Measurements from ENCODE around the gene EPHX1. TPM values are rescaled to one million over a fixed set of nuclear protein-coding genes. Genes with fewer than 3 reads are reported as not detected.

EPHX1 gene
- total RNA-seq, 4 donors from 2014 or later, result 28.9 to 109 (median 59.9) TPM

- TF ChIP-seq CTCF (IDR thresholded peaks at IDR 0.05) (no peak), POLR2A (IDR thresholded peaks at IDR 0.05) (no peak)
- Histone ChIP-seq H3K9me3 (no peaks in the 10 kb centered on the region), H3K27ac (no peak overlapping the region), H3K4me3 (no peak overlapping the region), H3K4me1 (peaks cover 0 to 11% (median 5%) of the 10 kb centered on the region in 4 donors), H3K36me3 (peaks cover 0 to 93% (median 0%) of the 10 kb centered on the region in 3 donors), H3K27me3 (no peaks in the 10 kb centered on the region)
- no peak for DNase-seq
Measured at GRCh38 chr1:225865514-225865913, 55.6 kb downstream of the EPHX1 start.

DNA sequence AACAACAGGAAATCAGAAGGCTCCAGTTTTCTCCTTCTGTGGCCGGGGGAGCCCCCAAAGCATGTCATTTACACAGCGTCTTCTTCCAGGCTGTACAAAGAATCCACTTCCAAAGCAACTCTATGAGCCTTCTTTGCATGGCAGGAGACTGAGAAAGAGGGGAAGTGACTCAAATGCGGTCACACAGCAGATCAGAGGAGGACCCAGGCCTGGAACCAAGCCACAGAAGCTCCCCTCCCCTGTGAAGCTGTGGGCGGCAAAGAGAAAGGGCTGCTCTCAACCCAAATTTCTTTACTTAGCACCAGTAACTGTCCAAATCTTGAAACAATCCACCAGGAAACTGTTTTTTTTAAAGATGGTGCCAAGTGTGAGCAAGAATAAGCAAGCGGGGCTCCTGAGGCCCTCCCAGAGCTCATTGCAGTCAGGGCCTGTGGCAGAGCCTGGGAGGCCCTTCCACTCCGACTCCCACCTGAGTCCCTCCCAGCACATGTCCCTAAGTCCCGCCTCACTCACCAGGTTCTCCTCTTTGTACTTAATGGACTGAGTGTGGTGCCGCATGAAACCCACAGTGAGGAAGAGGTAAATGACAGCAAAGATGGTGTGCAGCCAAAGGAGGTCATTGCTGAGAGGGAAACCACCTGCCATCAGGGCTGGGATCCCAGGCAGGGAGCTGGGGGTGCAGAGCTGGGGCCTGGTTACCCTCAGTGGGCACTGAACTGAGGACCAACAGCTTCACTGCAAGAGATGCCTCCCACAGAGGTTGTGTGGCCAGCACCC, 56.3 kb downstream of the EPHX1 start:
- Histone ChIP-seq H3K27ac (peak overlapping the region in 1 of 4 donors; percentile 3), H3K9me3 (no peaks in the 10 kb centered on the region), H3K36me3 (peaks cover 0 to 92% (median 0%) of the 10 kb centered on the region in 3 donors), H3K4me3 (no peak overlapping the region), H3K4me1 (peaks cover 0 to 11% (median 5%) of the 10 kb centered on the region in 4 donors), H3K27me3 (no peaks in the 10 kb centered on the region)
- peak in 1 of 3 donors; percentile 51 for DNase-seq
- TF ChIP-seq CTCF (IDR thresholded peaks at IDR 0.05), result no peak

DNA sequence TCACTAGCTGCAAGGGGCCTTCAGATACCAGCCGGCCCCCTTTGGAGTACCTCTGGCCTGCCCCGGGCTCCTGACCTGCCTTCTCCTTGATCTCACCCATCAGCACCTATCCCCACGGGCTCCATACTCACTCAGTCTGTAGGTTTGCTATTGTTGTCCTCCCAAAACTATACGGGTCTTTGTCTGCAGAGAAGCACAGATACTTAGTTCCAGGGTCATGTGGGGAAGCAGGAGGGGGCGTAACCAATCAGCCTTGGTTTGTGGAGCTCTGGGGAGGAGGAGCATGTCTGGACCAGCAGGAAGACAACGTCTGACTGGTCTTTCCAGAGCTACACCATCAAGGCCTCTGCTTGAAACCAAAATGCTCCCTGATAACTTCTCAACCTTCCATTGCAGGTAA, 57.1 kb downstream of the EPHX1 start:
- Histone ChIP-seq H3K9me3 (no peaks in the 10 kb centered on the region), H3K27me3 (no peaks in the 10 kb centered on the region), H3K4me1 (peaks cover 0 to 11% (median 5%) of the 10 kb centered on the region in 4 donors), H3K36me3 (peaks cover 0 to 92% (median 0%) of the 10 kb centered on the region in 3 donors), H3K4me3 (no peak overlapping the region), H3K27ac (no peak overlapping the region)
- no peak for TF ChIP-seq POLR2A (IDR thresholded peaks at IDR 0.05)
- TF ChIP-seq CTCF (IDR thresholded peaks at IDR 0.05), result no peak
- DNase-seq, result no peak

- Histone ChIP-seq H3K36me3 (peaks cover 0 to 82% (median 0%) of the 10 kb centered on the region in 3 donors), H3K27me3 (no peaks in the 10 kb centered on the region), H3K4me3 (no peak overlapping the region), H3K27ac (no peak overlapping the region), H3K4me1 (peaks cover 0 to 11% (median 5%) of the 10 kb centered on the region in 4 donors), H3K9me3 (no peaks in the 10 kb centered on the region)
- no peak for TF ChIP-seq CTCF (IDR thresholded peaks at IDR 0.05)
- TF ChIP-seq POLR2A (IDR thresholded peaks at IDR 0.05), result no peak
- DNase-seq, result no peak
Measured at GRCh38 chr1:225868631-225869330, 58.9 kb downstream of the EPHX1 start.

- H3K27ac ChIP-seq, result no peak overlapping the region
- peaks cover 0 to 74% (median 3%) of the 10 kb centered on the region in 3 donors for H3K36me3 ChIP-seq
- no peaks in the 10 kb centered on the region for H3K27me3 ChIP-seq
- H3K4me3 ChIP-seq, result no peak overlapping the region
- peaks cover 0 to 10% (median 5%) of the 10 kb centered on the region in 4 donors for H3K4me1 ChIP-seq
- no peak for TF ChIP-seq POLR2A (IDR thresholded peaks at IDR 0.05)
- no peak for TF ChIP-seq CTCF (IDR thresholded peaks at IDR 0.05)
- H3K9me3 ChIP-seq, result no peaks in the 10 kb centered on the region
- DNase-seq, result no peak
Measured at GRCh38 chr1:225870911-225871310, 61.0 kb downstream of the EPHX1 start.

Data from Peyer's patch (tissue), 4 donors.